Ovary (tissue), 3 donors: Measurements from ENCODE around the gene CPE.

Experiments
- CTCF ChIP-seq, 3 donors: fragments of 450-650 bp in 2 of 3; fragments of 200-600 bp in 1 of 3; IDR thresholded peaks; one replicate each; pipeline versions ENCODE4 v1.5.1 to v1.8.0; 2016 to 2022; ENCODE audit warnings: antibody characterized with exemption in 3 of 3, mild to moderate bottlenecking in 1 of 3
- EP300 ChIP-seq: sonication (generic); formaldehyde crosslinking; IDR thresholded peaks from one replicate; pipeline ENCODE4 v1.6.1; 2017; ENCODE audit warnings: antibody characterized with exemption
- POLR2A ChIP-seq: fragments of 450-650 bp; IDR thresholded peaks from one replicate; pipeline ENCODE4 v1.6.1; 2017; ENCODE audit warnings: antibody characterized with exemption, mild to moderate bottlenecking, moderate library complexity
- donor health status: DM: no; HTN: no; CAD: no.

DNA sequence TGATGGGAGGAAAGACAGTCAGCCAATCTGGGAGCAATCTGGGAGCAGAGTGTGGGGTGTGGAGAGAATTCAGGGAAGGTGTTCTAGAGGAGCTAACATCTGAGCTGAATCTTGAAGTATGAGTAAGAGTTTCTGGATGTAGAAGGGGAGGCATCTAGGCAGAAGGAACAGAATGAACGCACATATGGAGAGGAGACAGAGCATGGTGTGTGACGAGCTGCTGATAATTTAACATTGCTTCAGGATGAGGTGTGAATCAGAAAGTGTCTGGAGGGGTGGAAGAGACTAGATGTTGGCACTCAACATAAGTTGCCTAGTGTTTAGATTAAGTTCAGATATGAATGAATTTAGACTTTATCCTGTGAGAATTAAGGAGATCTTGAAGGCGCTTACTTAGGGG, 58.9 kb downstream of the CPE start:
- TF ChIP-seq CTCF (IDR thresholded peaks at IDR 0.05) (no peak), POLR2A (no peak), EP300 (no peak)
